Caki2 (cell line): Measurements from ENCODE around the gene ASTN2. TPM values are rescaled to one million over a fixed set of nuclear protein-coding genes. Genes with fewer than 3 reads are reported as not detected.
"Not testable (repeated sequence)": the region's sequence is repeated elsewhere in the genome, so short reads cannot be mapped to it uniquely, and the experiment has no call there.

Experiments used
- DNase-seq: peaks from one replicate; pipeline ENCODE4 v3.0.0-alpha.2; 2015; ENCODE audit warnings: low read depth
- in situ Hi-C: cut with HindIII; loops from 2 replicates; pipeline ENCODE4 v1.10.0; 2016; ENCODE audit warnings: low sequenced_read_pairs, low pct_unique_long_range_greater_than_20kb, mixed read lengths
- total RNA-seq: library from RNA; depleted of rRNA; stranded (reverse); fragments of >200 nt; shearing (Covaris generic); gene quantifications from 2 replicates; pipeline ENCODE4 v1.2.3, GENCODE V29; 2014; ENCODE audit warnings: low replicate concordance

Gene ASTN2
- total RNA-seq, 1 experiment from 2014 or later: 25.1 TPM

DNA sequence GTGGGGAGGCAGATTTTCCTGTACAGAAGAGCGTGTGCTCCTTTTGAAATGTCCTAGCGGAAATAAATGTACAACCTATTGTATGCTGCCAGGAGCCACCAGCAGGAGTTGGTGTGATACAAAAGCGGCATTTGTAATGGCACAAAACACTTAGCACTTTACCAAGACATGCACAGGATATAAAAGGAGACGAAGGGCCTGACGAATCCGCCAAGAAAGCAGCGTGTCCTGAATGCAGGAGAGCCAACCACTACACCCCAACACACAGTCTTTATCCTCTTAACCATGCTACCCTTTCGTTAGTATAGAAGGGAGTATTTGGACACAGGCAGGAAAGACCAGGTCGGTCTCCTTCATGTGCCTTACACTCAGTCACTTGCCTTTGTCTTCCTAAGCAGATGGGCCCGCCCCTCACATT is 509.7 kb downstream of the ASTN2 start:
- in situ Hi-C loops: no loop called here
- DNase-seq: no peak

DNA sequence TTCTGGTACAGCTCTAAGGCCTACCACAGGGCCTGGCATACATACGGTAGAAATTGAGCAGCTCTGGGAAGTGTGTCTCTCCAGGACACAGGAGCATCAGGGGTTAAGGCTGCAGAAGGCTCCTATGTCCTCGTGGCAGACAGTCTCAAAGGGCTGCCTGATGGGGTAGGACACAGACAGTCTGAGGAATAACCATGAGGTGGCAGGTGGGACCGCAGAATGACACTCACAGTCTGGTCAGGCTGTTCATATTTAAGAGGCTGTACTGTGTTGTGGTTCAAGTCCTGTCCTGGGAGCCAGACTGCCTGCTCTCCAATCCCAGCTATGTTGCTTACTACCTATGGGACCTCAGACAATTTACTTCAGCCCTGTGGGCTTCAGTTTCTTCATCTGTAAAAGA is 510.7 kb downstream of the ASTN2 start:
- in situ Hi-C loops: no loop called here
- DNase-seq: no peak

- DNase-seq: peak; percentile 61
- in situ Hi-C loops: no loop called here
These were observed 513.6 kb downstream of the ASTN2 start for GRCh38 chr9:116901260-116901659.

DNA sequence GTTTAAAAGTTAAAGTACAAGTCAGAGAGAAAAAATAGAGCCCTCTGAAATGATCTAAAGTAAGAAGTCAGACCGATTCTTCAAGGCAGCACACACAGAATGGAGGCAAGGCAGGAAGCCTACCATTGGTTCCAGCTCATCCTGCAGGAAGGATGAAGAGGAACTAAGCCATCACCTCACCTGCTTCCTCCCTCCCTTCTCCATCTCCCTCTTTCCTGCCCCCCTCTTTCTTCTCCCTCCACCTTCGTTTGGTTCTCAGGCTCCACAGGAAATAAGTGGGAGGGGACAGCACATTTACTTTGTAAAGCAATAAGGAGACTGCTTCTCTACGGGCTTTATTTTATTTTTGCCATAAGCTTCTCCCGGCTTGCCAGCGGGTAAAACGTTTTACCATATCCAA is 514.3 kb downstream of the ASTN2 start:
- no peak for DNase-seq
- in situ Hi-C loops: no loop called here

DNA sequence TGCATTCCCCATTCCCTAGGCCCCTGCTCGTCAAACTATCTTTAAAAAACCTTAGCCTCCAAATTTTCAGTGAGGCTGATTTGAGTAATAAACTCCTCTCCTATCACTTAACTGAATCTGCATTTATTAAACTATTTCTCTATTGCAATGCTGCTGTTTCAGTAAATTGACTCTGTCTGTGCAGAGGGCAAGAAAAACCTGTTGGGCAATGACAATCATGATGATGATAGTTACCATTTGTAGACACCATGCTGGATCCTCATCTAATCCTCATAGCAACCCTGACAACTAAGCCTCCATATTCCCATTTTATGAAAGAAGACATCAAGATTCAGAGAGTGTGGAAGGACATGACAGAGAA is 514.9 kb downstream of the ASTN2 start:
- in situ Hi-C loops: no loop called here

GRCh38 chr9:116899337-116900006 is 515.4 kb downstream of the ASTN2 start:
- in situ Hi-C loops: no loop called here
- peak; percentile 94 for DNase-seq

More for the DNA sequence above, 514.9 kb downstream of the ASTN2 start:
- no peak for DNase-seq

- DNase-seq, in situ Hi-C loops: not testable (repeated sequence)
These were observed 516.7 kb downstream of the ASTN2 start for GRCh38 chr9:116898131-116898530.

GRCh38 chr9:116897201-116897600 is 517.7 kb downstream of the ASTN2 start:
- DNase-seq: no peak
- in situ Hi-C loops: no loop called here

- DNase-seq: no peak
- in situ Hi-C loops: no loop called here
These were observed 518.9 kb downstream of the ASTN2 start for GRCh38 chr9:116895961-116896360.

- in situ Hi-C loops: no loop called here
- DNase-seq: peak; percentile 46
These were observed 523.4 kb downstream of the ASTN2 start for GRCh38 chr9:116891424-116891823.

GRCh38 chr9:116888476-116888875 is 526.4 kb downstream of the ASTN2 start:
- DNase-seq, in situ Hi-C loops: not testable (repeated sequence)

GRCh38 chr9:116888066-116888465 is 526.8 kb downstream of the ASTN2 start:
- in situ Hi-C loops: no loop called here
- no peak for DNase-seq

DNA sequence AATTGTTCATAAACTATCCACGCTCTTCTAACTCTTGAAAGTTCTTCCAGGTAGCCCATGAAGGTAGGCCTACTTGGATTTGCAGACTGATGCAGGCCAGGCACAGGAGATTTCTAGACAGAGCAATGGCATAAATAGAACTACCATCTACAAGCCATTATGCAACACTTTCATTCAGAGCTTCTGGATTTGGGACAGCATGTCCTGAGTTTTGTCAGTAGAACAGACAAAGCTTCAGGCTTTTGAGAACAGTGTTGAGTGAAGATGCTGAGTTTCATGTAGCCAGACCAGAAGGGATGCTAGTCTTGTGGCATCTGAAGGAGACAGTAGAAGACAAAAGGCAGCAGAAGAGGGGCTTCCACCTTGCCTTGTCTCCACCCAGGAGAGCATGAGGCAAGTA is 531.2 kb downstream of the ASTN2 start:
- in situ Hi-C loops: no loop called here
- DNase-seq: no peak

GRCh38 chr9:116877072-116877471 is 537.8 kb downstream of the ASTN2 start:
- DNase-seq: peak; percentile 28
- in situ Hi-C loops: no loop called here

DNA sequence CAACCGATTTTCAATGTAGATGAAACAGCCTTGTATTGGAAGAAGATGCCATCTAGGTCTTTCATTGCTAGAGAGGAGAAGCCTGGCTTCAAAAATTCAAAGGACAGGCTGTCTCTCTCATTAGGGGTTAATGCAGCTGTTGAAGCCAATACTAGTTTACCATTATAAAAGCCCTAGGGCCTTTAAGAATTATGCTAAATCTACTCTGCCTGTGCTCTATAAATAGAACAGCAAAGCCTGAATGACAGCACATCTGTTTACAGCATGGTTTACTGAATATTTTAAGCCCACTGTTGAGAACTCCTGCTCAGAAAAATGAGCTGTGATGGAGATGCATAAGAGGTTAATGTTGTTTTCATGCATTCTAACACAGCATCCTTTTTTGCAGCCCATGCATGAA is 539.3 kb downstream of the ASTN2 start:
- in situ Hi-C loops: no loop called here
- no peak for DNase-seq

GRCh38 chr9:116873937-116874914 is 540.6 kb downstream of the ASTN2 start:
- in situ Hi-C loops: no loop called here

DNA sequence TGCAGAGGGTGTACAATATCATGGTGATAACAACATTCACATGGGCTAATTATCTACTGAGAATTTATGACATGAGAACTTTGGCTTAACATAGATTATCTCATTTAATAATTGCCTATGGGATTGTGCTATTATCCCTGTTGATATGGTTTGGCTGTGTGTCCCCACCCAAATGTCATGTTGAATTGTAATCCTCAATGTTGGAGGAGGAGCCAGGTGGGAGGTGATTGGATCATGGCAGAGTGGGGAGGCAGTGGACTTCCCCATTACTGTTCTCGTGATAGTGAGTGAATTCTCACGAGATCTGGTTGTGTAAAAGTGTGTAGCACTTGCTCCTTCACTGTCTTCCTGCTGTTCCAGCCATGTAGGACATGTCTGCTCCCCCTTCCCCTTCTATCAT is 541.4 kb downstream of the ASTN2 start:
- DNase-seq: no peak
- in situ Hi-C loops: no loop called here

More at GRCh38 chr9:116873937-116874914, 540.6 kb downstream of the ASTN2 start:
- no peak for DNase-seq

GRCh38 chr9:116870566-116870965 is 544.3 kb downstream of the ASTN2 start:
- peak; percentile 98 for DNase-seq
- in situ Hi-C loops: no loop called here

DNA sequence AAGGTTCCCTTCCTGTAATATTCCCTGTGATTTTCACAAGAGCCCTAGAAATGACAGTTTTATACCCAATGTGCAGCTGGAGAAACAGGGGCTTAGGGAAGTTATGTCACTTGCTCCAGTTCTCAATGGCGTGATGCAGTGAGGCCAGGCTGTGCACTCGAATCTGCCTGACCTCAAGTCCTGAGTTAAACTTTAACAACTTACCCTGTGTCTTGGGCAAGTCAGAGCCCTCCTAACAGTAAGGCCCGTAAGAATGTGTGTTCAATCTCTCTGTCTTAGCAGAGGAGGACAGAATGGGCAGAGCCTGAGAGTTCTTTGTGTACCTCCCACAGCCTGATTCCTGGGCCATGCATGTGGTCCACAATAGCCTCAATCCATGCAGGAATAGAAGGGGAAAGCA is 546.7 kb downstream of the ASTN2 start:
- peak; percentile 80 for DNase-seq

More for the DNA sequence above, 546.7 kb downstream of the ASTN2 start:
- in situ Hi-C loops: no loop called here
